ENCODE measurements around the gene VAMP5. TPM values are rescaled to one million over a fixed set of nuclear protein-coding genes. Genes with fewer than 3 reads are reported as not detected.

The VAMP5 gene
- total and polyA plus RNA-seq, 2 of the 8 experiments (the other 6 are each of a cell fraction or from before 2014, with no cell fraction given), result 4.7 to 14.2 TPM

DNA sequence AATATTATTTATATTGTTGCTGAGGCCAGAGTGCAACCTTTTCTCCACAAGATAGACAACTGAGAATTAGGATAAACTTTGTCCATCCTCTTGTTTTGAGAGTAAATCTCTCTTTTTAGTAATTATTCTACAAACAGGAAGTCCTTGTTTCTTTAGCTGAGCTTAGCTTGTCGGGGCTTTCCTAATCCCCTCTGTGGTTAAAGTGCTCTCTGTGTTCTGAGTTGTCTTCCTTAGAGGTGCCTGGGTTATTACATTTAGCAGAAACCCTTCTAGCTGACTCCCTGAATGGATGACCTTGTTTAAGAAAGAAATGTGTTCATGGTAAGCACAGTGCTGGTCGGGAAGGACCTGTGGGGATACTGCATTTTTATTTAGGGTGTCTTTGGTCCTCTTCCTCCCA lies 44.4 kb downstream of the VAMP5 start:
- CTCF ChIA-PET (ENCODE audit: partially characterized antibody), result interaction anchor here (0.6 to 4.5 kb wide), 4 partner anchors 8 to 222 kb away, joined by 3 to 34 read pairs (median 4); no protein-coding TSS in a partner anchor
- H3K23me2 ChIP-seq (ENCODE audit: low read depth, low read length), result no peaks in the 10 kb centered on the region
- DNase-seq (ENCODE audit: low read depth in 1 of 2, low spot score in 2 of 2) (no peak), FAIRE-seq (no peak)
- no peak overlapping the region for H2BK15ac ChIP-seq (ENCODE audit: low read length)
- no peak overlapping the region for H2AFZ ChIP-seq (ENCODE audit: low read length)
- no peak overlapping the region for H3K23ac ChIP-seq (ENCODE audit: insufficient read length)
- no peak overlapping the region for H3K56ac ChIP-seq (replicated peaks; ENCODE audit: insufficient read length, low read depth, low read length)
- no peak overlapping the region for H3K18ac ChIP-seq (ENCODE audit: extremely low read depth, low read length)
- H3K14ac ChIP-seq (ENCODE audit: insufficient read length), result no peak overlapping the region
- no peaks in the 10 kb centered on the region for H3K4me1 ChIP-seq (replicated peaks in 1 of 4; ENCODE audit: control insufficient read depth in 3 of 4, insufficient read depth in 4 of 4, low read length in 3 of 4)
- no peak overlapping the region for H4K5ac ChIP-seq (ENCODE audit: insufficient read length, low read depth, low read length)
- no peaks in the 10 kb centered on the region for H3K9me3 ChIP-seq (ENCODE audit: insufficient read depth in 2 of 2, low read depth in 1 of 2, low read length in 1 of 2)
- H3K27me3 ChIP-seq (replicated peaks in 1 of 4; ENCODE audit: control insufficient read depth in 3 of 4, extremely low read depth in 1 of 4, insufficient read depth in 3 of 4, low read length in 3 of 4), result no peaks in the 10 kb centered on the region
- 85% methylated on average over 2 of the region's 2 CpGs; no CpG with 5 or more reads in 1 of the 2 experiments for WGBS, 2 experiments (ENCODE audit: extremely low coverage in 1 of 2, insufficient coverage in 1 of 2, insufficient read length in 1 of 2, insufficient replicate concordance in 2 of 2, low coverage in 1 of 2, low lambda C conversion rate in 2 of 2, missing lambda C conversion rate in 1 of 2)
- H3K4me2 ChIP-seq (ENCODE audit: insufficient read depth in 1 of 2, low read depth in 2 of 2, low read length in 2 of 2), result no peak overlapping the region
- POLR2A ChIA-PET (ENCODE audit: partially characterized antibody), result interaction anchor here (1.2 to 2.0 kb wide), 3 partner anchors 8 to 24 kb away, joined by 4 to 9 read pairs (median 8); no protein-coding TSS in a partner anchor
- no peak overlapping the region for H2AK5ac ChIP-seq (ENCODE audit: low read depth, low read length)
- H2BK20ac ChIP-seq (ENCODE audit: low read length), result no peak overlapping the region
- H3K79me2 ChIP-seq (ENCODE audit: control insufficient read depth in 1 of 2, insufficient read depth in 2 of 2, low read length in 2 of 2), result no peaks in the 10 kb centered on the region; a peak in 1 of 4 replicates
- H4K20me1 ChIP-seq (replicated peaks in 1 of 2; ENCODE audit: control insufficient read depth in 1 of 2, insufficient read depth in 2 of 2, low read length in 2 of 2), result peaks cover 0 to 7% of the 10 kb centered on the region in 2 experiments
- no peak overlapping the region for H3K9ac ChIP-seq (replicated peaks in 1 of 4; ENCODE audit: extremely low read depth in 1 of 4, low read depth in 3 of 4, low read length in 3 of 4)
- no peak overlapping the region for H3K27ac ChIP-seq (ENCODE audit: low read depth, low read length)
- no peak overlapping the region for H3K4ac ChIP-seq (replicated peaks; ENCODE audit: insufficient read length, low read depth, low read length)
- no peak overlapping the region for H3K4me3 ChIP-seq (ENCODE audit: extremely low read depth in 1 of 4, insufficient read depth in 2 of 4, low read depth in 3 of 4, low read length in 4 of 4)
- no peak overlapping the region for H4K91ac ChIP-seq (replicated peaks; ENCODE audit: insufficient read length, low read length)
- H4K8ac ChIP-seq (ENCODE audit: extremely low read depth, insufficient read depth, low read length), result no peak overlapping the region
- peaks cover 24 to 85% (median 59%) of the 10 kb centered on the region in 4 experiments for H3K36me3 ChIP-seq (ENCODE audit: control insufficient read depth in 2 of 4, insufficient read depth in 4 of 4, low read length in 3 of 4)
- H2BK12ac ChIP-seq (ENCODE audit: low read depth, low read length), result no peak overlapping the region
- H2BK5ac ChIP-seq (ENCODE audit: low read depth, low read length), result no peak overlapping the region
- H2BK120ac ChIP-seq (replicated peaks; ENCODE audit: low read depth, low read length), result no peak overlapping the region
- H3K79me1 ChIP-seq (ENCODE audit: low read depth, low read length), result 0 out of 2 replicates have a peak, but pooled peaks cover 3% of the 10 kb centered on the region
- no peak for TF ChIP-seq CEBPB (IDR thresholded peaks at IDR 0.05; ENCODE audit: low read depth, low read length)
- TF ChIP-seq KDM1A (IDR thresholded peaks at IDR 0.05; ENCODE audit: borderline replicate concordance, low read length), result no peak
- no peak for TF ChIP-seq CHD2 (IDR thresholded peaks at IDR 0.05; ENCODE audit: low read length)
- TF ChIP-seq TAF1 (IDR thresholded peaks at IDR 0.05; ENCODE audit: low read depth, low read length), result no peak
- TF ChIP-seq SIN3A (conservative IDR thresholded peaks at IDR 0.05 in 1 of 2, IDR thresholded peaks at IDR 0.05 in 1 of 2; ENCODE audit: low read depth in 1 of 2, low read length in 2 of 2), result no peak
- no peak for TF ChIP-seq SP4 (IDR thresholded peaks at IDR 0.05; ENCODE audit: low read length)
- no peak for TF ChIP-seq POU5F1 (IDR thresholded peaks at IDR 0.05; ENCODE audit: low read depth, low read length)
- no peak for TF ChIP-seq RXRA (IDR thresholded peaks at IDR 0.05; ENCODE audit: insufficient read depth, low read depth, low read length)
- TF ChIP-seq TAF7 (optimal IDR thresholded peaks at IDR 0.05; ENCODE audit: borderline replicate concordance, low read depth, low read length), result no peak
- no peak for TF ChIP-seq ZNF274 (IDR thresholded peaks at IDR 0.05; ENCODE audit: borderline replicate concordance, extremely low read depth, low read length)
- no peak for TF ChIP-seq RNF2 (IDR thresholded peaks at IDR 0.05; ENCODE audit: borderline replicate concordance, low read depth, low read length, missing control alignments, poor library complexity, severe bottlenecking)
- no peak for TF ChIP-seq RAD21 (IDR thresholded peaks at IDR 0.05 in 1 of 2, conservative IDR thresholded peaks at IDR 0.05 in 1 of 2; ENCODE audit: low read depth in 2 of 2, low read length in 2 of 2)
- no peak for TF ChIP-seq SIX5 (IDR thresholded peaks at IDR 0.05; ENCODE audit: low read depth, low read length)

Data from H1 (cell line).